GM11168 (cell line): Measurements from ENCODE around the gene UTF1.

Source experiments
- in situ Hi-C: fragments of 300-500 bp; cut with MboI; formaldehyde crosslinking; loops from one replicate; pipeline ENCODE4 v1.12.0; 2022; ENCODE audit warnings: low sequenced_read_pairs; ENCODE audit not compliant: unreplicated experiment

Gene UTF1

DNA sequence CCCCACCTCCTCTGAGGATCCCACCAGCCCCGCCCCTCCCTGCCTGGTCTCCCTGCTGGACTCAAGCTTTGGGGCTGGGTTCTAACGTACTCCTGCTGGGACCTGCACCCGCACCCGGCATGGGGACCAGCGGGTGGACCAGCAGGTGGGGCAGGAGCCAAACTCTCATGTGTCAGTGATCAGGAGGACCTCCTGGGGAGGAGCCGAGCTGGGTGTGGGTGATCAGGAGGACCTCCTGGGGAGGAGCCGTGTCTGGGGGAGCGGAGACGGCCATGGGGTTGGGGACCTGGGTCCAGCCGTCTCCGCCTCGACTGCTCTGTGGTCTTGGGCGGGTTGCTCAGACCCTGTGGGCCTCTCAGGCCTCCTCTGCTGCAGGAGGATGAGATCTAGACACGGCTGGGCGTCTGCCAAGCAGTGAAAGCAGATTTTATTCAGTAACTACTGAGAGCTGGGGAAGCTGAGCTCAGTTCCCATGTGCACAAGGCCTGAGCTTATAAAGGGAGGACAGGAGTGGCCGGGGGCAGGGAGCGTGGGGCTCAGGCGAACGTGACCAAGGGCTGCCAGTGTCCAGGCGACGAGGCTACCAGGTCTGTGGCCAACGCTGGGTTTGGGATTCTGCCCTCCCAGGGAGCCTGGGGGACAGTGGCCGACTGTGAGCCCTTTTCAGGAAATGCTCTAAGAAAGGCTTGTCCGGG, 33.6 kb upstream of the UTF1 start:
- in situ Hi-C loops: no loop called here

- in situ Hi-C loops: no loop called here
These were observed 32.9 kb upstream of the UTF1 start for GRCh38 chr10:133196936-133197758.

DNA sequence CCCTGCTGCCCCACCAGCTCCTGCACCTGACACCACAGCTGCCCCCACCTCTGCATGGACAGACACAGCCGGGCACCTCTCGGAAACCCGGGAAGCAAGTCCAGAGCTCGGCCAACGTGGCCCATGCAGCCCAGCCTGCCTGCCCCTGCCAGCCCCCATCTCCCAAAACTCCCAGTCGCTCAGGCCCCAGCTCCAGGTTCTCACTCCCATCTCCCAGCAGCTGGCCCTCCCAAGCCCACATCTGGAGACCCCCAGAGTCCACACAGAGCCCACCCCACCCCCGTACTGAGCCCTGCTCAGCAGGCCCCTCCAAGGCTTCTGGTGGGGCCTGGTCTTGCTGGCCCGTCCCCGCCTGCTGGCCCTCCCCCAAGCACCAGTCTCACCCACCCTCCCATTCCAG, 32.2 kb upstream of the UTF1 start:
- in situ Hi-C loops: no loop called here

GRCh38 chr10:133198206-133198605, 31.8 kb upstream of the UTF1 start:
- in situ Hi-C loops: no loop called here

GRCh38 chr10:133198621-133199487, 31.2 kb upstream of the UTF1 start:
- in situ Hi-C loops: no loop called here

DNA sequence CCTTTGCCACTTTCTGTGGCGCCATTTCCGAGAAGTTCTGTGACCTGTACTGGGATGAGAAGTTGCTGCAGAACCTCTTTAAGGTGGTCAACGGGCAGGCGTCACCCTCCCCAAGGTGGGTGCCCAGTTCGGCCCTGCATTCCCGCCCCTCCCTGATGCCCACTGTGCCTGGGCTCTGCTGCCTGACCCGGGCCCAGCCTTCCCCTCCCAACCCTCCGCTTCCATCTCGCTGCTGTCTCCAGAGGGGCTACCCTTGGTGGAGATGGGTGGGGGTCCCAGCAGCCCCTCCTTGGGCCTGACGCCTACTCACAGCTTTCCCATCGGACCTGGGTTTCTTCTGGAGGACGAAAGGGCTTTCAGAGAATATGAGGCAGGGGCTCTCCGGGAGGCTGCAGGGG, 30.5 kb upstream of the UTF1 start:
- in situ Hi-C loops: no loop called here

DNA sequence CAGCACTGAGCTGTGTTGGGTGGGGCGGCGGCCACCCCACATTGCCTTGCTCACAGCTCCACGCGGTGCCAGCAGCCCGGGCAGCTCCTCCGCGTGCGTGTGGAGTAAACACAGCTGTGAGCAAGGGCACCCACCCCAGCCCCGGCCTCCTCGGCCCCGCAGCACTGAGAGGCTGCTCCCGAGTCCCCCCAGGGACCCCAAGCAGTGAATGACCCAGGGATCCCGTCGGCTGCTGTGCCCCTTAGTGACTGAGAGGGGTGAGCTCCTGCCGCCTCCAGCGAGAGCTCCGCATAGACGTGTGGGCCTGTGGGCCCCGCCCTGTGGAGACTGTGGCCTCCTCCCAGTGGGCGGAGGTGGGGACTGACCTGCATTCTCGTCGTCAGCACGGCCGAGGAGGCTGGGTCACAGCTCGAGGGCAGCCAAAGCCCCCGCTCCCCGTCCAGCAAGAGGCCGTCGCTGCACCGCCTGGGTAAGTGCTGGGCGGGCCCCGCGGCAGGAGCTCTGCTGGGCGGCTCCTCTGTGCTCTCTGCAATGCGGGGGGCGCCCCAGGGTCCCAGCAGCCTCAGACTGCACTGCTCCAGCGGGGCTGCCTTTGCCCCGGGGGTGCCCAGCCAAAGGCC, 29.9 kb upstream of the UTF1 start:
- in situ Hi-C loops: no loop called here

- in situ Hi-C loops: no loop called here
These were observed 29.4 kb upstream of the UTF1 start for GRCh38 chr10:133200621-133201031.

- in situ Hi-C loops: no loop called here
These were observed 28.7 kb upstream of the UTF1 start for GRCh38 chr10:133201151-133201947.

DNA sequence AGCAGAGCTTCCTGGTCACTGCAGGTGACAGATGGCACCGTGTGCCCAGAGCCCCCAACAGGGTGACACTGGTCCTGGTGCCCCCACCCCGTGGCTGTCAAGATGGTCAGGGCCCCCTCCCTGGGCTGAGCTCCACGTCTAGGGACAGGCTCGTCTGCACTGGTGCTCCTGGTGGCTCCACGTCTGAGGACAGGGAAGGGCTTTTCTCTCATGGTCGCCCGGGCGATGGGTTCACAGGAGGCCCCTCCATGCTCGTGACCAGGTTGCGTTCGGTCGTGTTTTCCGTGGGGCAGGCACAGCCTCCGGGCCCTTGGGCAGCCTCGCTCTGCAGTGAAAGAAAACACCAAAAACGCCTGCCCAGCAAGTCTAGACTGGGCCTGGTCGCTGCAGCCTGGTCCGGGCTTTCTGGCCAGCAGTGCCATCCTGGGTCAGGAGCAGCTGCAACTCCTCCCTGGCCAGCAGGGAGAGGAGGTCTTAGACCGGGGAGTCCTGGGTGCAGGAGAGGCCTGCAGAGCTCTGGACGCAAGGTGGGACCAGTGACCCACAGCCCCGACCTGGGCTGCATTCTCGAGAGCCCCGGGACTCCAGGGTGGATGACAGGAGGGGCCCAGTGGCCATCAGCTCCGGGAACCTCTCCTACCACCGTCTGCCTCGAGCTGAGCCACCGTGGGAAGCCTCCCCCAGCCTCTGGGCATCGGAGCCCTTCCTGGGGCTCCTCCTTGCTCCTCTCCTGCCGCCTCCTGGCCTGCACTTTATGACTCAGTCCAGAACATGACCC, 27.9 kb upstream of the UTF1 start:
- in situ Hi-C loops: no loop called here

DNA sequence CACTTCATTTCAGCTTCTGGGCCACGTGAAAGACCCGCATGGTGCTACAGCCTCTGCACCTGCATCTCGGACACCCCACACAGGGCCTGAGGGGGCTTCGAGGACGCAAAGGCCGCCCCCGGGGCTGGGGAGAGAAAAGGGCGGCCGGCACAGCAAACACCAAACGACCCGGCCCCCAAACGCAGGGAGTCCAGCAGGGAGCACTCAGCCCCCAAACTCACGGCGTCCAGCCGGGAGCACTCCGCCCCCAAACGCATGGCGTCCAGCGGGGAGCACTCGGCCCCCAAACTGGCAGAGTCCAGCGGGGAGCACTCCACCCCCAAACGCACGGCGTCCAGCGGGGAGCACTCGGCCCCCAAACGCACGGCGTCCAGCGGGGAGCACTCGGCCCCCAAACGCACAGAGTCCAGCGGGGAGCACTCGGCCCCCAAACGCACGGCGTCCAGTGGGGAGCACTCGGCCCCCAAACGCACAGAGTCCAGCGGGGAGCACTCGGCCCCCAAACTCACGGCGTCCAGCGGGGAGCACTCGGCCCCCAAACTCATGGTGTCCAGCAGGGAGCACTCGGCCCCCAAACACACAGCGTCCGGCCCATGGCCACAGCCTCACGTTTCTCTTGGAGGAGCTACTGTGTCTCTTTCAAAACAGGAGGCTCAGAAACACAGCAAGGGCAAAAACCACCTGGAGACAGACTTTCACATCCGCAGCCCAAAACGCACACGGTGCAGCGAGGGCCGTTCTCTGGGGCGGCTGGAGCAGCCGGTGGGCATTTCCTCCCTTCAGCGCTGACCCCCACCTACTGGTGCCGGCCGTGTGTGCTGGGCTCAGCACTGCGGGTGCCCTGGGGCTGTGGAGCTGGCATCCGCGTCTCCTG, 27.0 kb upstream of the UTF1 start:
- in situ Hi-C loops: no loop called here

DNA sequence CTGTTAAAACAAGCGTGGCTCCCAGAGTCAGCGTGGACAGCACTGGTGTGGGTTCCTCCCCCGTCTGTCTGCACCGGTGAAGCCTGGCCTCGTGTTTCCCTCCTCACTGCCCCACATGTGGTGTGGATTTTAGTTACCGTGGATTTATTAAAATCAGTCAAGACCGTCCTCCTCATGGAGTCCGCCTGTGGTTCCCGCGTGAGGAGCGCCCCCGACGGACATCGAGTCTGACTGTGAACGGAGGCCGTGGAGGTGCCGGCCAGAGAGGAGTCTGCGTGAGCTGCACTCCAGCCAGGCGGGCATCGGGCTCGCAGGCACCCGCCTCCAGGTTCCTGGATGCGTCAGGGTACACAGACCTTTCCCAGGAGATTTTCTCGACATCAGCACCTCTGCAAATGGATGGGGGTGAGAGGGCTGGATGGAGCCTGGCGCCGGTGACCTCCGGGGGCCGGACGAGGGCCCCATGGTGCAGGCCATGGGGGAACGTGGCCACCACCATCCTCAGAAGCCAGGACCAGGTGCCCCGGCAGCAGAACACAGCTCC, 26.3 kb upstream of the UTF1 start:
- in situ Hi-C loops: no loop called here

DNA sequence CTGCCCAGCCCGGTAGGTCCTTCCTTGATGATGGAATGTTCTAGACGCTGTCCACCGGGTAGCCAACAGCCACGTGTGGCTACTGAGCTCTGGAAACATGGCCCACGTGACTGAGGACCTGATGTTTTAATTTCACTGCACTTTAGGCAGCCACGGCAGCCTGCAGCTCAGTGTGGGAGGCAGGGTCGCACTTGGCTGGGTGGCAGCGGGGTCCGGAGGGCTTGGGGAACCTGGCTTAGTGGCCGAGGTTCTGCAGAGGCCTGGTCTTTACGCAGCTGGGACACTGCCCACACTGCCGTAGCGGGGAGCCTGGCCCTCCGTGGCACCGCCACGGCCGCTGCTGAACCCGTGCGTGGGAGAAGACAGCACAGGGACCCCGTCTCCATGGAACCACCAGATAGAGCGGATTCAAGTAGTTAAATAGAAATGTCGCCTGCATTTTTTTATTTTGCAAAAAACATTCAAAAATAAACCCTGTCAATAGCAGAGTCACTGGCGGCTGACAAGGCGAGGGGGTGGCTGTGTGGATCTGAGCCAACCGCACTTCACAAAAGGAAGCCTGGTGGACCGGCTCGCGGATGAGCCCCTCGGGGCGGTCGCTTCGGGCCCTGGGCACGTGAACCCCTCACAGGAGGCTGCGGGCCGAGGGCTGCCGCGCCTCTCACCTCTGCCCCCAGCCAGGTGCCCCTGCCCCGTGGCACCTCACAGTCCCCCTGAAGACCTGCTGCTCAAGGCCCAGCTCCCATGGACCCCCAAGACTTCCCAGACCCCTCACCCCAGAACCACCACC, 25.6 kb upstream of the UTF1 start:
- in situ Hi-C loops: no loop called here

DNA sequence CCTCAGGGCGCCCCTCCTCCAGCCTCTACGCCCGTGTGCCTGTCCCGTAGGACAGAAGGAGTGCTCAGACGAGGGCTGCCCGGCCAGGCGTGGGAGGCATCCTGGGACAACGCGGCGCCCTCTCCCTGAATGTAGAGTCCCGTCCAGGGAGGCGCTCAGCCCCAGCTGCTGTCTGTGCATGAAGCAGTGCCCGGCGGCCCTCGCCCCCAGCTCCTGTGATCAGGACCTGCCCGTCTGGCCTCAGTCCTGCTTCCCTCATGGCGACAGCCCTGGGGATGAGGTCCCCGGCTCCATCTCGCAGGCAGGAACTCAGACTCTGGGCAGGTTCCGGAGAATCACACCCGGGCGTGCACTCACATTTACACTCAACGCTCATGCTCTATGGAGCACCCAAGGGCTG, 24.9 kb upstream of the UTF1 start:
- in situ Hi-C loops: no loop called here

DNA sequence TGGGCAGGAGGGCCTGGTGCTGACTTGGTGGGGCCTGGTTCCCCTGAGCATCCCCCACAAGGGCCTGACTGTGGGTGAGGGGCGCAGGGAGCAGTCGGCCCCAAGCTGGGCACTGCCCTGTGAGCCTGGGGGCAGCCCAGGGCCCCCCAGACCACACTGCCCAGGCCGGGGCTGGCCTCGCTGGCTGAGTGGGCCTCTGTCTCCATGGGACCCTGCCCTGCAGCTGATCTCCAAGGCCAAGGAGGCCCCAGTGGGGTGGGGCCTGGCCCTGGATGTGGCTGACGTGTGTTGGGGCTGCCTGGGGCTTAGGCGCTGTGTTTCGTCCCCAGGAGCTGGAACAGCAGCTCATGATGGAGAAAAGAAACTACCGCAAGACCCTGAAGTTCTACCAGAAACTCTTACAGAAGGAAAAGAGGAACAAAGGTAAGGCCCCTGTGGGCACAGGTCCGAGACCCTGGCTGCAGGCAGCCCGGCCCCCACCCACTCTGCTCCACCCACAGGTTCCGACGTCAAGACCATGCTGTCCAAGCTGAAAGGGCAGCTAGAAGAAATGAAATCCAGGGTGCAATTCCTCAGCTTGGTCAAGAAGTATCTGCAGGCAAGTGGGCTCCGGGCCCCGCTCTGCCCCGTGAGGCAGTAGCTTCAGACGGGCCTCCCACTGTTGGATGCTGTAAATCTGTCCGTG, 23.5 kb upstream of the UTF1 start:
- in situ Hi-C loops: no loop called here

GRCh38 chr10:133207041-133207600, 22.9 kb upstream of the UTF1 start:
- in situ Hi-C loops: no loop called here
